Measurements from ENCODE around the gene TRIO.

GRCh38 chr5:14400085-14400484, 256.9 kb downstream of the TRIO start:
- TF ChIP-seq CTCF (IDR thresholded peaks at IDR 0.05) (no peak), POLR2A (IDR thresholded peaks at IDR 0.05) (no peak)
